Body of pancreas (tissue), 4 donors: Measurements from ENCODE around the gene FGF1.

Experiments used
- CTCF ChIP-seq, 7 experiments: fragments of 450-650 bp in 4 of 7; fragments of 200-600 bp in 3 of 7; sonication (generic) in 3 of 7; IDR thresholded peaks; one replicate each; pipeline ENCODE4 v1.5.1; 2016 to 2019; ENCODE audit warnings: antibody characterized with exemption in 7 of 7
- POLR2A ChIP-seq, 3 donors: fragments of 450-650 bp; IDR thresholded peaks; one replicate each; pipeline ENCODE4 v1.6.1; 2016; ENCODE audit warnings: antibody characterized with exemption in 3 of 3, mild to moderate bottlenecking in 2 of 3

GRCh38 chr5:142694092-142694856, 8.4 kb upstream of the FGF1 start:
- TF ChIP-seq CTCF (IDR thresholded peaks at IDR 0.05) (no peak), POLR2A (IDR thresholded peaks at IDR 0.05) (no peak)
